Spinal cord (tissue), 10 donors: ENCODE results near the gene ITIH4. TPM values are rescaled to one million over a fixed set of nuclear protein-coding genes. Genes with fewer than 3 reads are reported as not detected.

Source experiments
- DNase-seq, 6 donors: peaks; one replicate each; pipeline versions ENCODE4 v3.0.0 to v3.0.0-alpha.2; 2013 to 2015; ENCODE audit warnings: low spot score in 6 of 6, low read depth in 4 of 6
- H3K27ac ChIP-seq: one replicate; pipeline ENCODE4 v1.5.1; 2013; ENCODE audit warnings: low read depth, low read length, control low read depth
- H3K27me3 ChIP-seq: one replicate; pipeline ENCODE4 v1.6.1; 2013; ENCODE audit warnings: low read length; ENCODE audit not compliant: control insufficient read depth, insufficient read depth
- H3K36me3 ChIP-seq: one replicate; pipeline ENCODE4 v1.6.1; 2013; ENCODE audit warnings: low read length; ENCODE audit not compliant: control insufficient read depth, insufficient read depth
- H3K4me1 ChIP-seq: one replicate; pipeline ENCODE4 v1.6.1; 2013; ENCODE audit warnings: low read length; ENCODE audit not compliant: control insufficient read depth, insufficient read depth
- H3K4me3 ChIP-seq: one replicate; pipeline ENCODE4 v1.5.1; 2013; ENCODE audit warnings: low read depth, low read length, control low read depth
- H3K9me3 ChIP-seq: one replicate; pipeline ENCODE4 v1.6.1; 2013; ENCODE audit warnings: low read length; ENCODE audit not compliant: control insufficient read depth, insufficient read depth
- WGBS: methylation state at CpG from one replicate; pipeline ENCODE4 v1.1.5; 2013; ENCODE audit warnings: missing lambda C conversion rate; ENCODE audit not compliant: insufficient coverage; 5-methylcytosine and 5-hydroxymethylcytosine counted together
- long read RNA-seq, 4 donors: transcript quantifications; one replicate each; lab custom pipeline, GENCODE V29; 2026
- polyA plus RNA-seq, 2 donors: library from polyadenylated mRNA; unstranded; fragments of 120-200 nt; gene quantifications; one replicate each; pipeline ENCODE4 v1.2.1, GENCODE V29; 2013; ENCODE audit not compliant: insufficient read length in 2 of 2
- total RNA-seq, 2 donors: library from RNA; depleted of rRNA in 1 of 2; stranded (reverse); fragments of 120-200 nt in 1 of 2; fragments of >200 nt in 1 of 2; gene quantifications; one replicate each; pipeline versions ENCODE4 v1.2.3 to v1.2.4, GENCODE V29; 2013 to 2014
- donor health status: healthy.

The ITIH4 gene
- 10 to 100 TPM; 11.2 to 41.9 TPM for total RNA-seq
- 10 to 100 TPM in 1 of 2 donors, 1 to 10 TPM in 1; 6.4 to 28.9 TPM for polyA plus RNA-seq
- long read RNA-seq, donor 1, partial matches to known transcripts = 0 of 4 reads
- long read RNA-seq, donor 1, other reads (novel, unspliced or antisense) = 0 of 4 reads
- long read RNA-seq, donor 2 = 0 reads
- long read RNA-seq, donor 3 = 0 reads
- long read RNA-seq, donor 4, partial matches to known transcripts = 0 of 1 reads
- long read RNA-seq, donor 4, other reads (novel, unspliced or antisense) = 0 of 1 reads

GRCh38 chr3:52830535-52831258 lies at the start of gene ITIH4:
Gene ITIH4, minus strand, starts transcription at chr3:52830672. Its CDS starts 30 bp downstream, at chr3:52830642.
- peaks cover 56% of the 10 kb centered on the region for H3K36me3 ChIP-seq
- peaks cover 25% of the 10 kb centered on the region for H3K4me1 ChIP-seq
- no peak within 1 kb of the TSS for H3K27ac ChIP-seq
- DNase-seq = no peak
- no peaks in the 10 kb centered on the region for H3K9me3 ChIP-seq
- H3K4me3 ChIP-seq = no peak within 1 kb of the TSS
- WGBS = 83% methylated on average over 15 of the region's 16 CpGs
- H3K27me3 ChIP-seq = no peaks in the 10 kb centered on the region

- H3K27me3 ChIP-seq = no peaks in the 10 kb centered on the region
- no peak for DNase-seq
- no peaks in the 10 kb centered on the region for H3K4me1 ChIP-seq
- H3K9me3 ChIP-seq = no peaks in the 10 kb centered on the region
- H3K27ac ChIP-seq = no peak overlapping the region
- H3K36me3 ChIP-seq = peaks cover 6% of the 10 kb centered on the region
- WGBS = 100% methylated on average over 1 of the region's 5 CpGs
- no peak overlapping the region for H3K4me3 ChIP-seq
These were observed 49.6 kb upstream of the ITIH4 start for GRCh38 chr3:52880047-52880446.

GRCh38 chr3:52879581-52879980 lies 49.1 kb upstream of the ITIH4 start:
- H3K27me3 ChIP-seq = no peaks in the 10 kb centered on the region

GRCh38 chr3:52879090-52879489 lies 48.6 kb upstream of the ITIH4 start:
- no peak overlapping the region for H3K27ac ChIP-seq
- H3K36me3 ChIP-seq = peaks cover 6% of the 10 kb centered on the region
- WGBS = 95% methylated on average over 4 of the region's 4 CpGs
- peaks cover 4% of the 10 kb centered on the region for H3K4me1 ChIP-seq
- H3K27me3 ChIP-seq = no peaks in the 10 kb centered on the region
- no peaks in the 10 kb centered on the region for H3K9me3 ChIP-seq
- no peak overlapping the region for H3K4me3 ChIP-seq
- no peak for DNase-seq

More at GRCh38 chr3:52879581-52879980, 49.1 kb upstream of the ITIH4 start:
- peaks cover 2% of the 10 kb centered on the region for H3K4me1 ChIP-seq
- no peak for DNase-seq
- H3K4me3 ChIP-seq = no peak overlapping the region
- H3K27ac ChIP-seq = no peak overlapping the region
- WGBS = 81% methylated on average over 3 of the region's 4 CpGs
- no peaks in the 10 kb centered on the region for H3K9me3 ChIP-seq
- H3K36me3 ChIP-seq = peaks cover 6% of the 10 kb centered on the region

- Histone ChIP-seq H3K4me3 (no peak overlapping the region), H3K4me1 (peaks cover 4% of the 10 kb centered on the region), H3K36me3 (peaks cover 6% of the 10 kb centered on the region), H3K27ac (no peak overlapping the region), H3K9me3 (no peaks in the 10 kb centered on the region), H3K27me3 (no peaks in the 10 kb centered on the region)
- WGBS = 100% methylated on average over 1 of the region's 3 CpGs
- DNase-seq = no peak
These were observed 46.6 kb upstream of the ITIH4 start for GRCh38 chr3:52877085-52877484.

- no peaks in the 10 kb centered on the region for H3K27me3 ChIP-seq
- H3K9me3 ChIP-seq = no peaks in the 10 kb centered on the region
- 85% methylated on average over 2 of the region's 9 CpGs for WGBS
- peaks cover 12% of the 10 kb centered on the region for H3K36me3 ChIP-seq
- H3K27ac ChIP-seq = no peak overlapping the region
- DNase-seq = no peak
- peaks cover 4% of the 10 kb centered on the region for H3K4me1 ChIP-seq
- no peak overlapping the region for H3K4me3 ChIP-seq
These were observed 44.6 kb upstream of the ITIH4 start for GRCh38 chr3:52874864-52875587.

- Histone ChIP-seq H3K27ac (no peak overlapping the region), H3K4me1 (peaks cover 4% of the 10 kb centered on the region), H3K27me3 (no peaks in the 10 kb centered on the region), H3K36me3 (peaks cover 12% of the 10 kb centered on the region), H3K9me3 (no peaks in the 10 kb centered on the region), H3K4me3 (no peak overlapping the region)
- no peak for DNase-seq
- WGBS = 100% methylated on average over 2 of the region's 5 CpGs
These were observed 43.8 kb upstream of the ITIH4 start for GRCh38 chr3:52874160-52874701.

GRCh38 chr3:52873433-52874159 lies 43.1 kb upstream of the ITIH4 start:
- no peaks in the 10 kb centered on the region for H3K9me3 ChIP-seq
- 72% methylated on average over 3 of the region's 8 CpGs for WGBS
- no peaks in the 10 kb centered on the region for H3K27me3 ChIP-seq
- peak in 2 of 6 donors; percentile 34 to 43 for DNase-seq
- peaks cover 4% of the 10 kb centered on the region for H3K4me1 ChIP-seq
- peaks cover 6% of the 10 kb centered on the region for H3K36me3 ChIP-seq
- no peak overlapping the region for H3K27ac ChIP-seq
- no peak overlapping the region for H3K4me3 ChIP-seq

- DNase-seq = no peak
- Histone ChIP-seq H3K27me3 (no peaks in the 10 kb centered on the region), H3K27ac (no peak overlapping the region), H3K4me3 (no peak overlapping the region), H3K9me3 (no peaks in the 10 kb centered on the region), H3K4me1 (peaks cover 4% of the 10 kb centered on the region), H3K36me3 (peaks cover 10% of the 10 kb centered on the region)
- WGBS = no CpG with 5 or more reads among the region's 3 CpGs
These were observed 41.8 kb upstream of the ITIH4 start for GRCh38 chr3:52872245-52872644.
